GDM1 (cell line): ENCODE measurements around the gene MMP14.

Experiments
- DNase-seq: peaks from one replicate; lab custom pipeline; 2025; lab: John Stamatoyannopoulos, UW

The MMP14 gene

DNA sequence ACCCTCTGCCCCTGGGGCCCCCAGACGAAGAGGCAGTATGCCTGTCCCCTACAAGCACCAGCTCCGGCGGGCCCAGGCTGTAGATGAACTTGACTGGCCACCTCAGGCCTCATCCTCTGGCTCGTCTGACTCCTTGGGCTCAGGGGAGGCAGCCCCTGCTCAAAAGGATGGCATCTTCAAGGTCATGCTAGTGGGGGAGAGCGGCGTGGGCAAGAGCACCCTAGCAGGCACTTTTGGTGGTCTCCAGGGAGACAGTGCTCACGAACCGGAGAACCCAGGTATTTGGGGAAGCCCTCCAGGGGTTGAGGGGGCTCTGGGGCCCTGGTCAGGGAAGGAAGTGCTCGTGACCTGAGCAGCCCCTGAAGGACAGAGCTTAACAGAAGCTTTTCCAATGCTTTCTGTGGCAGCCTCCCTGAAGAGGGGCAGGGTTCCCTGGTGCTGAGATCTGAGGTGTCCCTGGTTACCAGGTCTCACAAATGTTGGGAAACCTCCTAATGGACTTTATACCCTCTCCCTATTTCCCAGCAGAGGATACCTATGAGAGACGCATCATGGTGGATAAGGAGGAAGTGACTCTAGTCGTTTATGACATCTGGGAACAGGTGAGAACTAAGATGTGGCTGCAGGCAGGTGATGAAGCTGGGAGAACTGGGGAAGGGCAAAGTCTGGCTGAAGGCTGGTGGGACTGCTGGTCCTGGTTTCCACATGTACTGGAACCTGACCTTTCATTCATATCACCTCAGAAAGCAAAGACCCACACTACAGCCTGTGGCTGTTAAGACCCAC lies 48.5 kb downstream of the MMP14 start:
- no peak for DNase-seq

DNA sequence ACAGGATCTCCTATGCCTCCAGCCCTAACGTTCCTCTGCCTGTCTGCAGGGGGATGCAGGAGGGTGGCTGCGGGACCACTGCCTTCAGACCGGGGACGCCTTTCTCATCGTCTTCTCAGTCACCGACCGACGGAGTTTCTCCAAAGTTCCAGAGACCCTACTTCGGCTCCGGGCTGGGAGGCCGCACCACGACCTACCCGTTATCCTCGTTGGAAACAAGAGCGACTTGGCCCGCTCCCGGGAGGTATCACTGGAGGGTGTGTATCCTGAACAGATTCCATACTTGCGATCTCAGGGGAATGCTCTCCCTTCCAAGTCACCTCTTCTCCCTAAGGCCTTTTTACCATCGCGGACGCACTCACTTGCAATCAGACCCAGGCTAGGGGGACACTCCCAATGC lies 49.6 kb downstream of the MMP14 start:
- DNase-seq = no peak

- DNase-seq = no peak
Observed at GRCh38 chr14:22886500-22887259, 50.3 kb downstream of the MMP14 start.

DNA sequence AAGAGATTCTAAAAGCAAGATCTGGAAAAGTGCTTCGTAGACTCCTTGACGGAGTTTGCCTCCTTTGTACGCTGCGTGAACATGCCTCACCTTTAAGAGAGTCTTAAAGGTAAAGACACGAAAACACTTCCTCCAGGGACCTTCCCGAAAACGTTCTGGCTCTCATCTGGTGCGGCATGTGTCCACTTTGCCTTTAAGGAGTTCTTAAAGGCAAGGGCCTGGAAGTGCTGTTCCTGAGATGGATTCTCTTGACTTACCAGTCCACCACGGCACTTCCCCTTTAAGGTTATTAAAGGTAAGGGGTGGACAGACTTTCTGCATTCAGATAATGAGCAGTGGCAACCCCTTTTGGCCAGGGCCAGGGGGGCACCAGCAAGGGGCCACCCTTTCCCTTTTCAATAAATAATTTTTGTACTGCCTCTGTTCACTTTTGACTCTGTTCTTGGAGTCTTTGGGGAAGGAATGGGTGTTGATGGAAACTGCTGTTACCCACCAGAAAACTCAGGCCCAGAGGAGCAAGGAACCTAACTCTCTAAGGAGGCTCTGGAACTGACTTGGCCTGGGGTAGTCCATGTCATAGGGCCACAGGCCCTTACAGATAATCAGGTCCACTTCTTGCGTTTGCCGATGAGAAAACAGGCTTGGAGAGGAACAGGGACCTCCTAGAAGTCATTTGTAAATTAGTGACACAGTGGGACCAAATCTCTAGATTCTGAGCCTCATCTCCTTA lies 51.0 kb downstream of the MMP14 start:
- DNase-seq = no peak

GRCh38 chr14:22887990-22888378 lies 51.6 kb downstream of the MMP14 start:
- DNase-seq = no peak

DNA sequence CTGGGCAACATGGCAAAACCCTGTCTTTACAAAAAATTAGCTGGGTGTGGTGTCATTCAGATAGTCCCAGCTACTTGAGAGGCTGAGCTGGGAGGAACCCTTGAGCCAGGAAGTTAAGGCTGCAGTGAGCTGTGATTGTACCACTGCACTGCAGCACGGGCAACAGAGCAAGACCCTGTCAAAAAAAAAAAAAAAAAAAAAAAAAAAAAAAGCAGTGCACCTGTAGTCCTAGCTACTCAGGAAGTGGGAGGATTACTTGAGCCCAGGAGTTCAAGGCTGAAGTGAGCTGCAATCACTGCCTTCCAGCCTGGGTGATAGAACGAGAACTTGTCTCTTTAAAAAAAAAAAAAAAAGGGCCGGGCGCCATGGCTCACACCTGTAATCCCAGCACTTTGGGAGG lies 52.3 kb downstream of the MMP14 start:
- DNase-seq = no peak

DNA sequence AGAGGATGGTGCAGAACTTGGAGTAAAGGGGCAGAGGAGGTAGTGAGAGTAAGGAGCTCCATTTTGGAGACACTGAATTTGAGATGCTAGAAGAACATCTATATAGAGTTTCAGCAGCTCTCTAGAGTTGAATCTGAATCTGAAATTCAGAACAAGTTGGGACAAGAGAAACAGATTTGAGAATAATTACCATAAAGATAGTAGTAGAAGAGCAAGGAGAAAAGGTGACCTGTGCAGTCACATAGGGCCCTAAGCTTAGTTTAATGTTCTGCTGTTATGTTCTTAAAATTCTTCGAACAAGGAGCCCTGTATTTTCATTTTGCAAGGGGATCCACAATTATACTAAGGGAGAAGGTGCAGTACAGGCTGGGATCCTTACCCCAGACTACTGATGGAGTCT lies 54.0 kb downstream of the MMP14 start:
- no peak for DNase-seq

DNA sequence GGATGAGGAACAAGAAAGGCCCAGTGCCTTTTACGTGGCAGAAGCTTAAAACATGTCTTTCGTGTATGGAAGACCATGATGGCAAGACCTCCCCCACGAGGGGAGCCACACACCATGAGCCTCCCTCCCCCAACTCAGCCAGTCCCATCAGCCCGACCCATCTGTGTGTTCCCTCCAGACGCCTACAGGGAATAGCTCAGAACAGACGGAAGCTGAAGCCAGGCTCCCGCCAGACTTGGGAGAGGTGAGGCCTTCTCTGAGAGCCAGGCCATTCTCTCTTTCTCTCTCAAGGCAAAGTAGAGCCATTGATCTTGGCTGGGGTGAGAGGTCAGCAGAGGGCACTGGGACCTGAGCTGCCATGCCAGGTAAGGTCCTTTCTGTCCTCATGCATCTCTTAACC lies 56.1 kb downstream of the MMP14 start:
- DNase-seq = no peak

GRCh38 chr14:22893706-22894105 lies 57.3 kb downstream of the MMP14 start:
- DNase-seq = no peak

GRCh38 chr14:22895402-22895801 lies 59.0 kb downstream of the MMP14 start:
- no peak for DNase-seq

DNA sequence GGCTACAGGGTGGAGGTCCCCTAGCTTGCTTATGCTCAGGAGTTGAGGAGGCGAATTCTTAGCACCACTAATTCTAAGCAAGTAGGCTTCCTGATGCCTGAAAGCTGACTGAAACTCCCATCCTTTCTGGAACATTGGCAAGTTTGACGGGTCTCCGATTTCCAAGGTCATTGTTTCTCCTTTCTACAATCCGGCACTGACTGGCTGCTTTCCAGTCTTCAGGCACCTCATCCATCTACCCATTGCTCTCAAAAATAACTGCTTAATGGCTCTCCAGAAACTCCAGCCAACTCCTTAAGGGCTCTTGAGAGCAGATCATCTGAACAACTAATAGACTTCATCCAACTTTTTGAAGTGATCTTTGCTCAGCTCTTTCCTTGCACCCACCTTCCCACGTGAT lies 60.0 kb downstream of the MMP14 start:
- DNase-seq = no peak

DNA sequence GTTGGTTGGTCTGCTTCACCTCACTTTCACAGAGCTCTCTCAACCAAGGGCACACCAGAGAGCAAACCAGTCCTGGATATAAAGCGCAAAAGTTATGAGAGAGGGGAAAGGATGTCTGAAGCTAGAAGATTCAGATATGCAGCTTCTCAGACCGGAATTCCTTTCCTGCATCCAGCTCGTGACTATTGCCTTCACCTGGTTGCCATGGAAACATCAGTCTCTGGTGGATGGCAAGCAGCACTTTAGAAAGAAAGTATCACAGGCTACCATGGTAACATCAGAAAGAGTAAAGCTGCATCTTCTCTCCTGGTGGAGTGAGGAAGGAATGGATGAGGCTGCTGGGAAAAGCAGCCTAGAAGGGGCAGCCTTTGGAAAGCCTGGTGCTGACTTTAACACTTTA lies 60.4 kb downstream of the MMP14 start:
- no peak for DNase-seq

DNA sequence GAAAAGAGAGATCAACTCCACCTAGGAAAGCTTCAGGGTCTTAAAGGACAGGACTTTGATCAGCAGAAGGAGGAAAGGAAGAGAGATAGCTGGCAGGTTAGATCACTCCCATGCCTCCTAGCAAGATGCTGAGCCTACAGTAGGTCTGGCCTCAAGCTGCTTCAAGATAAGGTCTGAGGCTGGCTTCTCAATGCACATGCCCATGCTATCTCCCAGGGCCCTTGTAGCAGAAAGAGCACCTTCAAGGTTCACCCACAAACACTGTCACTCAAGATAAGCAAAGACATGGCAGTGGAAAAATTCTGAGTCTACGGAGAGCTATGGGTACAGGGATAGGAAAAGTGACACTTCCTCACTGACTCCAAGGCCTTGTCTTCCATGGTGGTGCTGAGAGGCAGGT lies 61.0 kb downstream of the MMP14 start:
- DNase-seq = no peak
